ENCODE data around the gene GFOD2.

The GFOD2 gene

DNA sequence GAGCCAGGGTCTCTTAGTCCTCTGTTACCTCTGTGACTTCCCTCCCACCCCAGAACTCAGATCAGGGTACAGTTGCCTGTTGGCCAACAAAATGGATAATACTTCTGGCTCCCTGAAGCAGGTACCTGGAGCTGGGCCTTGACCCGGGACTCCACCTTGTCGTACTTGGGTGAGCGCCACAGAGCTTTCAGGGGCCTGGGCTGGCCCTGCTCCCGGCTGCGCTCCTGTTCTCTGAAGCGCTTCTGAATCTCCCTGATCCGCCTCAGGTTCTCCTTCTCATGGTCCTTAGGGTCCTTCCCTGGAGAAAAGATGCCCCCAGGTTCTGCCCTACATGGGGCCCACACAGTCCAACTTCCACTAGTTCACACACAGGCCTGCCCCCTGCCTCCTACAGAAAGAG is 54.2 kb downstream of the GFOD2 start:
- TF ChIP-seq GATA3 (IDR thresholded peaks at IDR 0.05; ENCODE audit: low read depth, low read length), result no peak
- TF ChIP-seq GATA2 (IDR thresholded peaks at IDR 0.05; ENCODE audit: low read depth, low read length), result no peak

DNA sequence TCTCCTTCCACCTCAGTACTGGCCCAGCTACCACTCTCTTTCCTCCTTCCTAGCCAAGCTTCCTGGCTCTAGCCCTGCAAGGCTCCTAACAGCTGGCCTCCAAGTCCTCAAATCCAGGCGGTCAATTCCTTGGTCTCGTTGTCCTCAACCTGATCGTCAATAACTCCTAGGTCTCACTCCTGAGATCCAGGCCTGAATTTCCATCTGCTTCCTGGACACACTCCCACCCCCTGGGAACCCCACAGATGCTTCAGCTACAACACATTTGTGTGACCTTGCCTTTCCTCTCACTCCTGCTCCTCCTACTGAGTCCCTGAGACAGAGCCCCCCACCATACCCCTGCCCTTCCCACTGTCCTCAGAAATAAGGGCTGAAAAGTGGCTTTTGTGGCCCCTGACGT is 54.9 kb downstream of the GFOD2 start:
- TF ChIP-seq GATA2 (IDR thresholded peaks at IDR 0.05; ENCODE audit: low read depth, low read length) (no peak), GATA3 (IDR thresholded peaks at IDR 0.05; ENCODE audit: low read depth, low read length) (no peak)

DNA sequence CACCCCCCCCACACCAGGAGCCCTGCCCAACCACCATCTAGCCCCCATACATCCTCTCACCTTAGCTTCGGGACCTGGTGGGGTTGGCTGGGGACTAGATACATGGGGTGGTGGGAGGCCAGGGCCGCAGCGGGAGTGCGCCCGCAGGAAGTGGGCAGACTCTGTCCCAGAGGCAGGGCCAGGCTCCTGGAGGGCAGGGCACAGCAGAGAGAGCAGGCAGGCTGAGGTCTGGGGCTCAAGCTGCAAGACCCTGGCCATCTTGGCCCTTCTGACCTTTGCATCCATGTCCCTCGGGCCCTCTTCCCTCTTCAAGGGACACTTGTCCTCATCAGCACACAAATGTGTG is 55.3 kb downstream of the GFOD2 start:
- TF ChIP-seq GATA3 (IDR thresholded peaks at IDR 0.05; ENCODE audit: low read depth, low read length), result no peak
- no peak for TF ChIP-seq GATA2 (IDR thresholded peaks at IDR 0.05; ENCODE audit: low read depth, low read length)

DNA sequence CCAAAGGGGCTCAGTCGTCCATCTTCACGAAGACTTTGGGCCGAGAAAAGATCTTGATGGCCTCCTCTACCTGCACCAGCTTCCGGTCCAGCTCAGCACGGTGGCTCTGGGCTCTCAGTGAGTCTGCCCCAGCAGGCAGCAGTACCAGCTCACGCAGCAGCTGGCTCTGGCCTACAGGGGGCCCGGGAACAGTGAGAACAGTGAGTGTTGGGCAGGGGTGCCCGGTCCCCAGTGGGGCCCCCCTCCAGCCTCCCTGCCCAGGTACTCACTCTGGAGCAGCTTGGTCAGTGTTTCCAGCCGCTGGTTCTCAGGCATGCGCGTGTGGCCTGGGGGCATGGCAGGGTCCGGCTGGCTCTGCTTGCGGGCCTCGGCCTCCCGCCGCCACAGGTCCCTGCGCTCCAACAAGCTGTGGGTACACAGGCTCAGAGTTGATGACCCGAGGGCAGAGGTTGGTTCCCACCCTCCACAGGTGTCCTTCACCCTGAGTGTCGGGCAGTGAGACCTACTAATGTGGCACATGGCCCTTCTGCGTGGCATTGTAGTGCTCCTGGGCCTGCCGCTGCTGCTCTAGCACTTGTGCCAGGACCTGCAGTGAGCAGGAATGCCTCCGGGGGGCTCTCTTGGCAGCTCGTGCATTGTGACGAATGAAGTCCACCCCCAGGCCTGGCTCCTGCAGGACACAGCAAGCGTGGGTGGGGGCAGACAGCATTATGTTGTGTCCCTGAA is 55.8 kb downstream of the GFOD2 start:
- TF ChIP-seq GATA2 (IDR thresholded peaks at IDR 0.05; ENCODE audit: low read depth, low read length), result no peak
- TF ChIP-seq GATA3 (IDR thresholded peaks at IDR 0.05; ENCODE audit: low read depth, low read length), result no peak

DNA sequence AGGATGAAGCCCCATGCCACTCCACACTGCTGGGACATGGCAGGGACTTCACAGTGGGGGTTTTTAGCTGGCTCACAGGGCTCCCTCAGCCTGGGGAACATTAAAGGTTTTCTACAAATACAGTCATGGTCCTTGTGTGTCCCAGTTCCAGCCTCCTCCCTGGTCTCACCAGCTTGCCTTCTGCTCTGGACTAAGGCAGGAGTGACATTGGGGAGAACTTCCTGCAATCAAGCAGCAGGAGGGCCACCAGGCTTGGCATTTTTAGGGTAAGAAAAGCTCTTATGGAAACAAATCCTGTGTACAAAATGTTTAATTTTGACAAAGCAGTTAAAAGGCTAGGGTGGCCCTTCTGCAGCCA is 56.5 kb downstream of the GFOD2 start:
- no peak for TF ChIP-seq GATA3 (IDR thresholded peaks at IDR 0.05; ENCODE audit: low read depth, low read length)
- TF ChIP-seq GATA2 (IDR thresholded peaks at IDR 0.05; ENCODE audit: low read depth, low read length), result no peak

DNA sequence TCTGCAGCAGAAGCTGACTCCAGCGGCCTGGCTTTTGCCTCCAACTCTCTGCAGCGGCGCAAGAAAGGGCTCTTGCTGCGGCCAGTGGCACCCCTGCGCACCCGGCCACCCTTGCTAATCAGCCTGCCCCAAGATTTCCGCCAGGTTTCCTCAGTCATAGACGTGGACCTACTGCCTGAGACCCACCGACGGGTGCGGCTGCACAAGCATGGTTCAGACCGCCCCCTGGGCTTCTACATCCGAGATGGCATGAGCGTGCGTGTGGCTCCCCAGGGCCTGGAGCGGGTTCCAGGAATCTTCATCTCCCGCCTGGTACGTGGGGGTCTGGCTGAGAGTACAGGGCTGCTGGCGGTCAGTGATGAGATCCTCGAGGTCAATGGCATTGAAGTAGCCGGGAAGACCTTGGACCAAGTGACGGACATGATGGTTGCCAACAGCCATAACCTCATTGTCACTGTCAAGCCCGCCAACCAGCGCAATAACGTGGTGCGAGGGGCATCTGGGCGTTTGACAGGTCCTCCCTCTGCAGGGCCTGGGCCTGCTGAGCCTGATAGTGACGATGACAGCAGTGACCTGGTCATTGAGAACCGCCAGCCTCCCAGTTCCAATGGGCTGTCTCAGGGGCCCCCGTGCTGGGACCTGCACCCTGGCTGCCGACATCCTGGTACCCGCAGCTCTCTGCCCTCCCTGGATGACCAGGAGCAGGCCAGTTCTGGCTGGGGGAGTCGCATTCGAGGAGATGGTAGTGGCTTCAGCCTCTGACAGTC is 57.0 kb downstream of the GFOD2 start:
- no peak for TF ChIP-seq GATA2 (IDR thresholded peaks at IDR 0.05; ENCODE audit: low read depth, low read length)
- TF ChIP-seq GATA3 (IDR thresholded peaks at IDR 0.05; ENCODE audit: low read depth, low read length), result no peak

DNA sequence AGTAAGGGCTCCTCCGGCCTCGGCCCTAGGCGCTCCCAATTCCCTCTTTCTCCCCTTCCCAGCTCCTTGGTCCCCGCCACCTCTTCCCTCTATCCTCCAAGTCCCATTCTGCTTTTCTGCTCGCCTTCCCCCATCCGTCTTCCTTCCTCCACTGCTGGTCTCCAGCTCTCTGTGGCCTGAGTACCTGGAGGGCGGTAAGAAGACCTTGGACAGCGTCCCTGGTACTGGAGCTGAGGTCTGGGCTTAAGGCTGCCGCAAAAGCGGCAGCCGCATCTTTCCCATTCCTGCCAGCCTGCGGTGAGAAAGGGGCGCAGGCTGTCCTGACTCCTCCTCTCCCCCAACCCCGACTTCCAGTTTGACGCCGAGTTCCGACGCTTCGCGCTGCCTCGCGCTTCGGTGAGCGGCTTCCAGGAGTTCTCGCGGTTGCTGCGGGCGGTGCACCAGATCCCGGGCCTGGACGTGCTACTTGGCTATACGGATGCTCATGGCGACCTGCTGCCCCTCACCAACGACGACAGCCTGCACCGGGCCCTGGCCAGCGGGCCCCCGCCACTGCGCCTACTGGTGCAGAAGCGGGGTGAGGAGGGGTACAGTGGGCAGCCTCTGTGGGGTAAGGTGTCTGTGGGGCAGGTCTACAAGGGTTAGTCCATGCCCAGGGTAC is 57.9 kb downstream of the GFOD2 start:
- no peak for TF ChIP-seq GATA2 (IDR thresholded peaks at IDR 0.05; ENCODE audit: low read depth, low read length)

DNA sequence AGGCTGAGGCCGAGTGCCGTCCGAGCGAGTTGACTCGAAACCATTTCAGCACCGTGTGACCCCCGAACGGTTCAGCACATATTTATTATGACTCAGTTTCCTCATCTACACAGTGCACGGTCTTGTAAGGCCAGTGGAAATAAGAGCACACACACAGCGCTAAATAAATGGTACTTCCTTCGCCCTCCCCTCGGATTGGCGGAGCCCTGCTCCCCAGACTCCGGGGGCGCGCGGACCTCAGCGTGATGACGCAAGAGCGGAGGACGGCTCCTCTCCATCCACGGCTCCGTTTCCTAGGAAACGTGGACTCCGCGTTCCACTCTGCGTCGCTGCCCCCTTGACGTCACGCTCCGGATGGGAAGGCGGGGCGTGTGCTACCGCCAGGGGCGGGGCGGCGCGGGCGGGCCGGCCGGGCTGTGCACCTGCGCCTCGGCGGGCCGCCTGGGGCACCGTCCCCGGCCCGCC is 58.5 kb downstream of the GFOD2 start, which contains the start of gene PARD6A:
PARD6A (plus strand) TSS at position 397 of the 465 bp plus-strand sequence. CDS start 79 bp downstream, outside the sequence.
- TF ChIP-seq GATA2 (IDR thresholded peaks at IDR 0.05; ENCODE audit: low read depth, low read length), result no peak

DNA sequence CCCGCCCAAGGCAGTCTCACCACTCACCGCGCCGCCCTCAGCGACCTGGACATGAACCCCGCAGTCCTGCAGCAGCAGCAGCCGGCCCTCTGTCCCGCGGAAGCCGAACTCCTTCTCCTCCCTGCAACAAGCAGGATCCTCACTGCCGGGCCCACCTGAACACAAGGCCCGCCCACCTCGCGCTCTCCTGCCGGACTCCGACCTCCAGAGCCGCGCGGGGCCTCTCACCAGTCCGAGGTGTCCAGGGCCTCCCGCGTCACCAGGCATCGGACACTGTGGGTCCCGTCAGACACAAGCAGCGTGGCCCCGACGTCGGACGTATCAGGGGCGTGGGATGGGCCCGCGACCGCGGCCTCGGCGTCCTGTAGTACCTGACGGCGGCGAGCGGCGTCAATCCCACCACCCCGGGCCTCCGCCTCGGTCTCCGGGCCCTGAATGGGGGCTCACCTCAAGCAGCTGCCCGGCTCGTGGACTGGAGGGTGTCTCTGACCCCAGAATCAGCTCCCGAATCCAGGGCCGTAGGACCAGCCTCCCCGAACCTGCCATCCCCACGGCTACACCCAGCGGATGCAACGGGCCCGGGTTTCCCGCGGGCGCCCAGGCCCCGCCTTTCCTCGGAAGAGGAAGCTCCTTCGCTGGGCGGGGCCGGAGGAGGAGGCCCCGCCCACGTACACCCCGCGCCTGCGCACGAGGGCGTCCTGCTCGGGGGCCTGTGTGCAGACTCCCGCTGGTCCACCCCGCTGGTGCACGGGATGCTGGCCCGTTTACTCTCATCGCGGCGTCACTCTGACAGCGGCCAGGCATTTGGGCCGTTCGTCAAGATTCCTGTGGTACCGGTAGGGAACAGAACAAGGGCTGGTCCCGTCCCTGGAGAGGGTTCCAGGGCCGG is 59.2 kb downstream of the GFOD2 start, which contains the start of gene ACD:
ACD (minus strand) TSS at position 586 of the 889 bp plus-strand sequence; CDS start at position 546, 40 bp downstream.
- TF ChIP-seq GATA2 (IDR thresholded peaks at IDR 0.05; ENCODE audit: low read depth, low read length), result no peak
- no peak for TF ChIP-seq GATA3 (IDR thresholded peaks at IDR 0.05; ENCODE audit: low read depth, low read length)

DNA sequence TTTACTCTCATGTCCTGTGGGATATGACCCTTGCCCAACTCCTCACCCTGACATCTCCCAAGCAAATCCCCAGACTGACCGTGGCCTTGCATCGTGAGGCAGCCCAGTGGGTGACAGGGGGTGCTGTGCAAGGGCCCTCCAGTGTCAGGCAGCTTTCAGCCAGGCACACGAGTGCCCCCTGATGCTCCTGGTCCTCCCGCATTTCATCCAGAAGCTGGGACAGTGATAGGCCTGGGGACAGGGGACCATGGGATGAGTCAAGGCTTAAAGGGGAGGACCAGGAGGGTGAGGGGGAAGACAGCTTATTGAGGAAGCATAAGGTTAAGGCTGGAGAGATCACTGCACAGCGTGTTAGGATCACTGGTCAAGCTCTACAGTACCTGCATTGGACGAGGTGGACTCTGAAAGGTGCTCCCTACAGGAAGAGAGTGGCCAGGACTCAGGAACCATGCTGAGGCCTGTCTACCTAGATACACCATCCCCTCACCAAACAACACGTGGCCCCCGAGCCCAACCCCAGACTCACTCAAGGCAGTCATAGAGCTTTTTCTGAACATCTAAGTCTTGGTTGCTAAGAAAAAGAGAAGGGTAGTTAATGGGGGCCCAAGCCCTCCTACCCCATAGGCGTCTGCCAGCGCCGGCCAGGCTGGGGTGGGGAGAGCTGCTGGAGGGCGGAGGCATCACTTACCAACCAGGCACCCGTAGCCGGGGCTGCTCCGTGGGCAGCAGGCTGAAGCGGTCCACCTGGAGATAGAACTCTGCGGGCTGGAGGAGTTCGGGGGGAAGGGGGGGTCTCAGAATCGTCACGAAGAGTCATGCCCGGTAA is 60.1 kb downstream of the GFOD2 start:
- no peak for TF ChIP-seq GATA2 (IDR thresholded peaks at IDR 0.05; ENCODE audit: low read depth, low read length)
- no peak for TF ChIP-seq GATA3 (IDR thresholded peaks at IDR 0.05; ENCODE audit: low read depth, low read length)

DNA sequence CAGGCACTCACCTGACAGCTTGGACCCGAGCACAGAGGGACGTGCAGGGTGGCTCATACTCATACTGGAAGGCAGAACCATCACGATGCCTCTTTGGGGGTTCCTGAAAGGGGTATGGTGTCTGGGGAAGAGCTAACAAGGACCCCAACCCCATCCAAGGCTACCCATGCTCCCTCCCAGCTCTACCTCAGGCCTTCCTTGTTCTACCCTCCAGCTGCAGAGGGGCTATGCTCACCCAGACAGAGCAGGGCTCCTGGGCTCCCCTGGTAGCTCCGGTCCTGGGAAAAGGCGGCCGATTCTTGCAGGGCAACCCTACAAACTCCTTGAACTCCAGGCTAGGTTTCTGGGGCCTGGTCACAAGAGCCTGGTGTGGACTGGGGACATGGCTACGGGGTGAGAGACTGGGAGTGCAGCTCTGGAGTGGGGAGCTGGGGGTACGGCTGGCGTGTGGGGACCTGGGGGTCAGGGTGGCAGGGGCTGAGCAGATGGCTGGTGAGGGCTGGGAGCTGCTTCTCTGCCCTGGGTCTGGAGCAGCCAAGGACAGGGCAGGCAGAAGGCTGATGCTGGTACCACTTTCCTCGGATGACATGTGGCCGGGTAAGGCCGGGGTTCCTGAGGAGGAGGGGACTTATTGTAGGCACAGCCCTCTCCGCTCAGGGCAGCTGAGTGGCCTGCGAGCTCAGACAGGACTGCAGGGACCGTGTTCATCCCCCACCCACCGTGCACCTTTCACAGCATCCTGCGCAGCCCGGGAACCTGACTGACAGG is 61.2 kb downstream of the GFOD2 start:
- no peak for TF ChIP-seq GATA3 (IDR thresholded peaks at IDR 0.05; ENCODE audit: low read depth, low read length)
- TF ChIP-seq GATA2 (IDR thresholded peaks at IDR 0.05; ENCODE audit: low read depth, low read length), result no peak

DNA sequence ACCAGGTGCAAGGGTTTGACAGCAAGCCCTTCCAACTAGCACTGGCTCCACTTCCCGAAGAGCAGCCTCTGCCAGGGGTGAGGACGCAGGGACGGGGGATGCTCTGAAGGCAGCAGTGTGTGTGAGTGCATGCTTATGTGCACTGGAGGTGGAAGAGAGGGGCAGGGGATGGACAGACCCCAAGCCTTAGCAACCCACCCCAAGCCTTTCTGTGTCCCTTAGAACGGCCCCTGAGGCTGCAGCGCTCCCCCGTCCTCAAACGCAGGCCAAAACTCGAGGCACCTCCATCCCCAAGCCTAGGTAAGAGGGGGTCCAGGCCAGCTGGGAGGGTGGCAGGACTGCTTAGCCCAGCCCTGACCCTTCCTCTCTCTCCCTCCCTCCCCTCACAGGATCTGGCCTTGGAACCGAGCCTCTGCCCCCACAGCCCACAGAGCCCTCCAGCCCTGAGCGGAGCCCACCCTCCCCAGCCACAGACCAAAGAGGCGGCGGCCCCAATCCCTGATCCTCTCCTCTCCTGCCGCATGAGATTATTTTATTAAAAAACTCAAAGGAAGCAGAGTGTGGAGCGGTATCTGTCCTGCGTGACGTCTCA is 62.0 kb downstream of the GFOD2 start:
- TF ChIP-seq GATA2 (IDR thresholded peaks at IDR 0.05; ENCODE audit: low read depth, low read length) (no peak), GATA3 (IDR thresholded peaks at IDR 0.05; ENCODE audit: low read depth, low read length) (no peak)
